ENCODE measurements around the gene GALNT3.
A peak's percentile ranks its signal among the peaks of the same experiment; 100 is the strongest.

Gene GALNT3

GRCh38 chr2:165757906-165758675, 36.0 kb downstream of the GALNT3 start:
- DNase-seq (ENCODE audit: low read depth): no peak
- no peak for TF ChIP-seq CTCF (conservative IDR thresholded peaks at IDR 0.05; ENCODE audit: low read depth, low read length)
- no peak overlapping the region for H3K4me3 ChIP-seq (ENCODE audit: low read depth, low read length)

- no peak for TF ChIP-seq CTCF (conservative IDR thresholded peaks at IDR 0.05; ENCODE audit: low read depth, low read length)
- H3K4me3 ChIP-seq (ENCODE audit: low read depth, low read length): no peak overlapping the region
- DNase-seq (ENCODE audit: low read depth): no peak
These were observed 47.5 kb downstream of the GALNT3 start for GRCh38 chr2:165746501-165746900.

- peak; percentile 29 for DNase-seq (ENCODE audit: low read depth)
- TF ChIP-seq CTCF (conservative IDR thresholded peaks at IDR 0.05; ENCODE audit: low read depth, low read length): no peak
- no peak overlapping the region for H3K4me3 ChIP-seq (ENCODE audit: low read depth, low read length)
These were observed 48.1 kb downstream of the GALNT3 start for GRCh38 chr2:165745916-165746315.

- H3K4me3 ChIP-seq (ENCODE audit: low read depth, low read length): no peak overlapping the region
- TF ChIP-seq CTCF (conservative IDR thresholded peaks at IDR 0.05; ENCODE audit: low read depth, low read length): no peak
- DNase-seq (ENCODE audit: low read depth): no peak
These were observed 50.6 kb downstream of the GALNT3 start for GRCh38 chr2:165743442-165743841.

- H3K4me3 ChIP-seq (ENCODE audit: low read depth, low read length): no peak overlapping the region
- peak; percentile 30 for DNase-seq (ENCODE audit: low read depth)
- TF ChIP-seq CTCF (conservative IDR thresholded peaks at IDR 0.05; ENCODE audit: low read depth, low read length): no peak
These were observed 68.6 kb downstream of the GALNT3 start for GRCh38 chr2:165725421-165725820.

GRCh38 chr2:165720511-165720910, 73.5 kb downstream of the GALNT3 start:
- no peak overlapping the region for H3K4me3 ChIP-seq (ENCODE audit: low read depth, low read length)
- no peak for TF ChIP-seq CTCF (conservative IDR thresholded peaks at IDR 0.05; ENCODE audit: low read depth, low read length)
- peak; percentile 69 for DNase-seq (ENCODE audit: low read depth)

GRCh38 chr2:165718610-165719210, 75.3 kb downstream of the GALNT3 start:
- no peak overlapping the region for H3K4me3 ChIP-seq (ENCODE audit: low read depth, low read length)
- TF ChIP-seq CTCF (conservative IDR thresholded peaks at IDR 0.05; ENCODE audit: low read depth, low read length): no peak
- no peak for DNase-seq (ENCODE audit: low read depth)
